GM12892 (cell line): Measurements from ENCODE around the gene HMCN1.

Source experiments
- POLR2A ChIP-seq: IDR thresholded peaks from 2 replicates; pipeline ENCODE4 v1.6.1; 2011; ENCODE audit warnings: low read depth, low read length, control low read depth
- POLR2AphosphoS5 ChIP-seq: IDR thresholded peaks from 2 replicates; pipeline ENCODE4 v1.6.1; 2011; ENCODE audit warnings: low read depth, low read length, control low read depth
- TAF1 ChIP-seq: IDR thresholded peaks from 2 replicates; pipeline ENCODE4 v1.6.1; 2011; ENCODE audit warnings: low read depth, mild to moderate bottlenecking, control low read depth, low read length, borderline replicate concordance

- TF ChIP-seq POLR2A (no peak), POLR2AphosphoS5 (no peak), TAF1 (no peak)
These were observed 445.0 kb downstream of the HMCN1 start for GRCh38 chr1:186179231-186179630.
